Spleen (tissue), 7 donors: ENCODE measurements around the gene C6orf141.
"Not testable (repeated sequence)": the region's sequence is repeated elsewhere in the genome, so short reads cannot be mapped to it uniquely, and the experiment has no call there.

Source experiments
- POLR2AphosphoS5 ChIP-seq, 3 donors: sonication (generic); formaldehyde crosslinking; IDR thresholded peaks; one replicate each; pipeline ENCODE4 v1.5.1; 2017; ENCODE audit warnings: antibody characterized with exemption in 3 of 3
- TF ChIP-seq, protein P1 (sequence below), 11 experiments: fragments of 200-600 bp in 7 of 11; fragments of 450-650 bp in 4 of 11; sonication (generic) in 4 of 11; IDR thresholded peaks in 8 of 11; conservative IDR thresholded peaks in 3 of 11; 1 replicate in 7 of 11; 2 replicates in 4 of 11; pipeline versions ENCODE4 v1.4.0 to v1.8.0; 2016 to 2021; ENCODE audit warnings: antibody characterized with exemption in 11 of 11, inconsistent platforms in 4 of 11, mild to moderate bottlenecking in 1 of 11
- donor health status: DM: no; HTN: no; CAD: no; lungs with moderate emphysema.
- donor health status: DM: no; HTN: no; CAD: no.
- donor health status: DM: no; HTN: no; CAD: no.

DNA sequence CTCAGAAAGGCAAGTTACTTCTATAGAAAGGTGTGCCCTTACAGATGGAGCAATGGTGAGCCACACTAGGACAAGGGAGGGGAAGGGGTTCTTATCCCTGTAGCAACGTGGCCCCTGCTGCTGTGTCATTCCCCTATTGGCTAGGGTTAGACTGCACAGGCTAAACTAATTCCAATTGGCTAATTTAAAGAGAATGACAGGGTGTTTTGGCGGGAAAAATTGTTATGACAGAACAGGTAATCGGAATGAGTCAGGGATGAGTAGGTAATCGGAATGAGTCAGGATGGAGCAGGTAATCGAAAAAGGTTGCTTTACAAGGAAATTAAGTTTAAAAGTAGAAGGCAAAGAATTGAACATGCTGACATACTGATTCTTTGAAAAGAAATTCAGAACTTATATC is 36.8 kb downstream of the C6orf141 start:
- TF ChIP-seq, protein P1, sequence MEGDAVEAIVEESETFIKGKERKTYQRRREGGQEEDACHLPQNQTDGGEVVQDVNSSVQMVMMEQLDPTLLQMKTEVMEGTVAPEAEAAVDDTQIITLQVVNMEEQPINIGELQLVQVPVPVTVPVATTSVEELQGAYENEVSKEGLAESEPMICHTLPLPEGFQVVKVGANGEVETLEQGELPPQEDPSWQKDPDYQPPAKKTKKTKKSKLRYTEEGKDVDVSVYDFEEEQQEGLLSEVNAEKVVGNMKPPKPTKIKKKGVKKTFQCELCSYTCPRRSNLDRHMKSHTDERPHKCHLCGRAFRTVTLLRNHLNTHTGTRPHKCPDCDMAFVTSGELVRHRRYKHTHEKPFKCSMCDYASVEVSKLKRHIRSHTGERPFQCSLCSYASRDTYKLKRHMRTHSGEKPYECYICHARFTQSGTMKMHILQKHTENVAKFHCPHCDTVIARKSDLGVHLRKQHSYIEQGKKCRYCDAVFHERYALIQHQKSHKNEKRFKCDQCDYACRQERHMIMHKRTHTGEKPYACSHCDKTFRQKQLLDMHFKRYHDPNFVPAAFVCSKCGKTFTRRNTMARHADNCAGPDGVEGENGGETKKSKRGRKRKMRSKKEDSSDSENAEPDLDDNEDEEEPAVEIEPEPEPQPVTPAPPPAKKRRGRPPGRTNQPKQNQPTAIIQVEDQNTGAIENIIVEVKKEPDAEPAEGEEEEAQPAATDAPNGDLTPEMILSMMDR (IDR thresholded peaks at IDR 0.05 in 8 of 11, conservative IDR thresholded peaks at IDR 0.05 in 3 of 11) = not testable (repeated sequence)
- not testable (repeated sequence) for TF ChIP-seq POLR2AphosphoS5 (IDR thresholded peaks at IDR 0.05)
